Prostate gland (tissue), 2 donors: ENCODE results near the gene CAMSAP1.

Experiments used
- CTCF ChIP-seq, 4 experiments: fragments of 200-600 bp in 2 of 4; fragments of 450-650 bp in 2 of 4; sonication (generic) in 2 of 4; IDR thresholded peaks; 1 replicate in 3 of 4; 2 replicates in 1 of 4; pipeline ENCODE4 v1.5.1; 2016 to 2019; ENCODE audit warnings: antibody characterized with exemption in 4 of 4, mild to moderate bottlenecking in 2 of 4, moderate library complexity in 2 of 4
- POLR2A ChIP-seq: fragments of 450-650 bp; IDR thresholded peaks from one replicate; pipeline ENCODE4 v1.6.1; 2016; ENCODE audit warnings: antibody characterized with exemption, mild to moderate bottlenecking
- POLR2AphosphoS5 ChIP-seq: sonication (generic); formaldehyde crosslinking; IDR thresholded peaks from one replicate; pipeline ENCODE4 v1.6.1; 2017; ENCODE audit warnings: antibody characterized with exemption

GRCh38 chr9:135919318-135919890 lies 12.1 kb upstream of the CAMSAP1 start:
- no peak for TF ChIP-seq POLR2AphosphoS5
- TF ChIP-seq CTCF (IDR thresholded peaks at IDR 0.05) = no peak
- no peak for TF ChIP-seq POLR2A
